ENCODE results near the gene LSM14B. TPM values are rescaled to one million over a fixed set of nuclear protein-coding genes. Genes with fewer than 3 reads are reported as not detected.

Gene LSM14B
- total RNA-seq, 1 donor from 2014 or later = 23.6 TPM

DNA sequence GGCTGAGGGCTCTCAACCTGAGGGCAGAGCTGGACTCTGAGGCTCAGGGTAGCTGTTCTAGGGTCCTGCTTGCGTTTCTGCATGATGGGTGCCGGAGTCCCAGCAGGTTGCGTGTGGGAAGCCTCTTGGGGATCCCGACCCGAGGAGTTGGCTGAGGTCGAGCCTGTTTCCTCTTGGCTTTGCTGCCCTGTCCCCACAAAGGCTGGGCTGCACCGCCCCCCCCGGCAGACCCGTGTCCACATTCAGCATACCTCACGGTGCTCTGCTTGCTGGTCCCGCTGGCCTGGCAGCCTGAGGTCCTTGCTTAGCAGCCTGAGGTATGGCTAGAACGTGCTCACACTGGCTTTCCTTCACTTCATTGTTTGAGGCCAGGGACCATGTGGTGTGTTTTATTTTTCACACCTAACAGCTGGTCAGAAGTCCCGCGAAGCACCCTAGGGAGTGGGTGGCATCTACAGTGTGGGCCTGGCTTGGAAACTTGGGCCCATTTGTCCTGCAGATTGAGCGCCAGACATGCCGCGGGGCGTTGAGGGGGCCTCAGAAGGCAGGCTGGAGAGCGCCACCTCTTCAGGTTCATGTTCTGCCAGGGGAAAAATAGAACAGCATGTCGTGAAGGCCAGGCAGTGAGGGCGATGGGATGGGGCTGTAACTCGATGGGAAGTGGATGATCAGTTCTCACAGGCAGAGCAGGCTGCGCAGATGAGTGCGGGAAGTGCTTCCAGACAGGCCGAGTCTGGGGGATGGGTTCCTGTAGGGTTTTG is 9.5 kb downstream of the LSM14B start:
- no peak overlapping the region for H3K4me3 ChIP-seq
- TF ChIP-seq POLR2AphosphoS5 (IDR thresholded peaks at IDR 0.05; ENCODE audit: insufficient read depth in 1 of 2, low read depth in 1 of 2) (no peak), POLR2A (IDR thresholded peaks at IDR 0.05) (no peak)
- TF ChIP-seq, protein P1, sequence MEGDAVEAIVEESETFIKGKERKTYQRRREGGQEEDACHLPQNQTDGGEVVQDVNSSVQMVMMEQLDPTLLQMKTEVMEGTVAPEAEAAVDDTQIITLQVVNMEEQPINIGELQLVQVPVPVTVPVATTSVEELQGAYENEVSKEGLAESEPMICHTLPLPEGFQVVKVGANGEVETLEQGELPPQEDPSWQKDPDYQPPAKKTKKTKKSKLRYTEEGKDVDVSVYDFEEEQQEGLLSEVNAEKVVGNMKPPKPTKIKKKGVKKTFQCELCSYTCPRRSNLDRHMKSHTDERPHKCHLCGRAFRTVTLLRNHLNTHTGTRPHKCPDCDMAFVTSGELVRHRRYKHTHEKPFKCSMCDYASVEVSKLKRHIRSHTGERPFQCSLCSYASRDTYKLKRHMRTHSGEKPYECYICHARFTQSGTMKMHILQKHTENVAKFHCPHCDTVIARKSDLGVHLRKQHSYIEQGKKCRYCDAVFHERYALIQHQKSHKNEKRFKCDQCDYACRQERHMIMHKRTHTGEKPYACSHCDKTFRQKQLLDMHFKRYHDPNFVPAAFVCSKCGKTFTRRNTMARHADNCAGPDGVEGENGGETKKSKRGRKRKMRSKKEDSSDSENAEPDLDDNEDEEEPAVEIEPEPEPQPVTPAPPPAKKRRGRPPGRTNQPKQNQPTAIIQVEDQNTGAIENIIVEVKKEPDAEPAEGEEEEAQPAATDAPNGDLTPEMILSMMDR (IDR thresholded peaks at IDR 0.05) = no peak
- H3K36me3 ChIP-seq = peaks cover 4 to 82% of the 10 kb centered on the region in 2 donors
- DNase-seq (ENCODE audit: extremely low spot score in 2 of 2) = no peak
- peaks cover 22% of the 10 kb centered on the region for H3K4me1 ChIP-seq
- no peaks in the 10 kb centered on the region for H3K27me3 ChIP-seq
- no peak overlapping the region for H3K27ac ChIP-seq
- no peaks in the 10 kb centered on the region for H3K9me3 ChIP-seq
- intact Hi-C loops (cut with DNase I) = no loop called here

DNA sequence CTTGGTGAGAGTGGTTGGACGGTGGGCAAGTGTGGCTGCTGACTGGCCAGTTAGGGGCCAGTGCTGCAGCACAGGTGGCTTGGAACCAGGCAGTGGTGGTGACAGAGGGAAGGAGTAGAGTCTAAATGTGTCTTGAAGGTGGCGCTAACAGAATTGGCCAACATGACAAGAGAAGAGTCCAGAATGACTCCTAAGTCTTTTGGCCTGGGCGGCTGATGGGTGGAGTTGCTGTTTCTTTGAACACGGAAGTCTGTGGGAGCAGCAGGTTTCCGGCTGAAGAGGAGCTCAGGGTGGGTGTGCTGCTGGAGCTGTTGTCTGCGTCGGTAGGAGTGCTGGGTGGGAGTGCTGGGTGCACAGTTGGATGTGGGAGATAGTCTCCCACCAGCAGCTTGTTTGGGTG is 10.1 kb downstream of the LSM14B start:
- Histone ChIP-seq H3K36me3 (peaks cover 4 to 80% of the 10 kb centered on the region in 2 donors), H3K4me1 (peaks cover 22% of the 10 kb centered on the region), H3K4me3 (no peak overlapping the region), H3K9me3 (no peaks in the 10 kb centered on the region), H3K27ac (no peak overlapping the region), H3K27me3 (no peaks in the 10 kb centered on the region)
- TF ChIP-seq POLR2A (IDR thresholded peaks at IDR 0.05) = no peak
- no peak for TF ChIP-seq POLR2AphosphoS5 (IDR thresholded peaks at IDR 0.05; ENCODE audit: insufficient read depth in 1 of 2, low read depth in 1 of 2)
- TF ChIP-seq, protein P1 (IDR thresholded peaks at IDR 0.05) = no peak
- DNase-seq (ENCODE audit: extremely low spot score in 2 of 2) = no peak
- intact Hi-C loops (cut with DNase I) = no loop called here

DNA sequence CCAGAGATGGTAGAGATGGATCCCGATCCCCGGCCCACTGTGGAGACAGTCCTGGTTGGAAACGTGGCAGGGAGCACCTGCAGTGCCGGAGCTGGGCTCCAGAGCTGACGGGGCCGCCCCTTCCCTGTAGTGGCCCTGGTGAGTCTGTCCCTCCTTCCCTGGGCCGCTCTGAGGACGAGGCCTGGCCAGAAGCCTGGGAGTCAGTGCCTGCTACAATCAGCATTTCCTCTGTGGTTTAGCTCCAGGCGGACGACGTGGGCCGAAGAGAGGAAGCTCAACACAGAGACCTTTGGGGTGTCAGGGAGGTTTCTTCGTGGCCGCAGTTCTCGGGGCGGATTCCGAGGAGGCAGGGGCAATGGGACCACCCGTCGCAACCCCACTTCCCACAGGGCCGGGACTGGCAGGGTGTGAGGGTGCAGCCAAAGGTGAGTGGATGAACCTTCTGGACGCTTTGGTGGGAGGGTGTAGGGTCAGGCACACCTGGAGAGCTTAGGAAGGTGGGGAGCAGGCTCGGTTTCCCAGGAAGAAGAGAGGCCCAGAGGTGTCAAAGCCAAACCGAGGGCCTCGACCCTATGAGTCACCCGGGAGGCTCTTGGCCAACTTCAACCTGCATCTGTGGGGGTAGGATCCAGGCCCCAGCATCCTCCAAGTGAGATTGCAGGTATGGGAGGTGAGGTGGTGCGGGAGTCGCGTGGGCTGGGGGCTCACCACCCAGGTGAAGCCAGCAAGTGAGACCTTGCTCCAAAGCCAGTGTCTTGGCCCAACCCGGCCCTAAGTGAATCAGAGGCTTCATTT is 11.0 kb downstream of the LSM14B start:
- no peak overlapping the region for H3K27ac ChIP-seq
- no peaks in the 10 kb centered on the region for H3K9me3 ChIP-seq
- H3K4me3 ChIP-seq = no peak overlapping the region
- intact Hi-C loops (cut with DNase I) = no loop called here
- H3K27me3 ChIP-seq = no peaks in the 10 kb centered on the region
- peaks cover 22% of the 10 kb centered on the region for H3K4me1 ChIP-seq
- no peak for DNase-seq (ENCODE audit: extremely low spot score in 2 of 2)
- TF ChIP-seq POLR2AphosphoS5 (IDR thresholded peaks at IDR 0.05; ENCODE audit: insufficient read depth in 1 of 2, low read depth in 1 of 2) (no peak), POLR2A (IDR thresholded peaks at IDR 0.05) (no peak)
- TF ChIP-seq, protein P1 (IDR thresholded peaks at IDR 0.05) = no peak
- peaks cover 4 to 80% of the 10 kb centered on the region in 2 donors for H3K36me3 ChIP-seq

DNA sequence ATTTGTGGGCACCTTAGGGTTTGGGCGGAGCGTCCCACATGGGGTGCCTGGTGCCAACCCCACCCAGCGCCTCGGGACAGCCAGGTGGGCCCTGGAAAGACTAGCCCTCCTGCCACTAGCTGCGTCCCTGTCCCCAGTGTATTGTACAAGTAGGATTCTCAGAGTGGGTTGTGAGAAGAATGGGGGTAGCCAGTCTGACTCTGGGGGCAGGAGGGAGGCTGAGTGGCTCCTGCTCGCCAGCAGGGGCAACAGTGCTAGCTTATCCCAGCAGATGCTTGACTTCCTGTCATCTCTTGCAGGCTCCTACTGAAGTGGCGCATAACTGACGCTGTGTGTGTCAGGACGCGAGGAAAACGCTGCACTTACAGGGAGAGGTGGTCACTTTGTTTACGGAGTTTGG is 11.6 kb downstream of the LSM14B start:
- peaks cover 4 to 80% of the 10 kb centered on the region in 2 donors for H3K36me3 ChIP-seq
- no peak overlapping the region for H3K4me3 ChIP-seq
- no peaks in the 10 kb centered on the region for H3K27me3 ChIP-seq
- H3K27ac ChIP-seq = no peak overlapping the region
- peaks cover 22% of the 10 kb centered on the region for H3K4me1 ChIP-seq
- no peak for DNase-seq (ENCODE audit: extremely low spot score in 2 of 2)
- no peaks in the 10 kb centered on the region for H3K9me3 ChIP-seq
- intact Hi-C loops (cut with DNase I) = no loop called here
- TF ChIP-seq POLR2A (IDR thresholded peaks at IDR 0.05) = no peak
- no peak for TF ChIP-seq POLR2AphosphoS5 (IDR thresholded peaks at IDR 0.05; ENCODE audit: insufficient read depth in 1 of 2, low read depth in 1 of 2)
- TF ChIP-seq, protein P1 (IDR thresholded peaks at IDR 0.05) = no peak

All from vagina (tissue), 2 donors.